Adrenal gland (tissue), 5 donors: ENCODE data around the gene GPM6B.

ENCODE experiments used
- CTCF ChIP-seq, 6 experiments: fragments of 450-650 bp in 4 of 6; fragments of 200-600 bp in 2 of 6; sonication (generic) in 1 of 6; IDR thresholded peaks; 1 replicate in 5 of 6; 2 replicates in 1 of 6; pipeline versions ENCODE4 v1.5.1 to v1.8.0; 2016 to 2021; ENCODE audit warnings: antibody characterized with exemption in 6 of 6, mild to moderate bottlenecking in 2 of 6, moderate library complexity in 1 of 6
- POLR2A ChIP-seq, 2 donors: fragments of 450-650 bp; IDR thresholded peaks; one replicate each; pipeline ENCODE4 v1.6.1; 2017; ENCODE audit warnings: antibody characterized with exemption in 2 of 2, mild to moderate bottlenecking in 2 of 2, moderate library complexity in 1 of 2
- donor health status: DM: no; HTN: no; CAD: no.

GRCh38 chrX:13843150-13843721 lies 26.3 kb upstream of the GPM6B start:
- no peak for TF ChIP-seq CTCF (IDR thresholded peaks at IDR 0.05)
- TF ChIP-seq POLR2A (IDR thresholded peaks at IDR 0.05), result no peak
